Measurements from ENCODE around the gene KCNQ1.

KCNQ1 gene

DNA sequence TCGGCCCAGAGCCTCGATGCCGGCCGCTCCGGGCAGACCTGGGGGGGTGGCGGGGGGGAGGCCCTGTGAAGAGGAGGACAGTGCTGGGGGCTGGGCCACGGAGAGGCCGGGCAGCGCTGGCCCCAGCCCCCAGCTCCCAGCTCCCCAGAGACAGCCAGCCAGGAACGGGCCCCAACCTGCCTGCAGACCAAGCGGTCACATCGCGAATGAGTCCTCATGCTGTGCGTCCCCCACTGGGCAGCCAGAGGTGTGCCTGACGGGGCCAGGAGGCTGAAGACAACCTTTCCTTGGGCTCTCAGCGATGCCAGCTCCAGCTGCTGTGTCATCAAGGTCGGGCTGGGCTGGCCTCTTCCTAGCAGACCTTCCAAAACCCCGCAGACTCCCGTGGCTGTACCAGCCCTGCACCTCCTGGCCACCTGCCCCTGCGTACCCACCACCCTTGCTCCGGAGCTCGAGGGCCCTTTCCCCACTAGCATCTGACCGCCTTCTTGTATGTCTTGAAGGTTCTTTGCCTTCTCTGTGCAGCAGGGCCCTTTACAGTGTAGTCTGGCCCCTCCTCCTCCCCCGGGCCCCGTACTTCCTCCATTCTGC, 352.4 kb downstream of the KCNQ1 start:
- peak overlapping the region; percentile 36 for H3K4me2 ChIP-seq
- H3K27me3 ChIP-seq = no peaks in the 10 kb centered on the region; the same call in 1 of the 2 replicates
- no peak overlapping the region for H3K9ac ChIP-seq
- no peak overlapping the region for H3K4me3 ChIP-seq
- H3K4me1 ChIP-seq = peaks cover 87% of the 10 kb centered on the region
- H4K20me1 ChIP-seq = peaks cover 8% of the 10 kb centered on the region; the same call in 1 of the 2 replicates
- peaks cover 3% of the 10 kb centered on the region; the same call in 1 of the 2 replicates for H3K9me3 ChIP-seq
- no peak overlapping the region for H3K27ac ChIP-seq
- no peaks in the 10 kb centered on the region for H3K36me3 ChIP-seq
- TF ChIP-seq Cebpa-rat (IDR thresholded peaks at IDR 0.05) = no peak

DNA sequence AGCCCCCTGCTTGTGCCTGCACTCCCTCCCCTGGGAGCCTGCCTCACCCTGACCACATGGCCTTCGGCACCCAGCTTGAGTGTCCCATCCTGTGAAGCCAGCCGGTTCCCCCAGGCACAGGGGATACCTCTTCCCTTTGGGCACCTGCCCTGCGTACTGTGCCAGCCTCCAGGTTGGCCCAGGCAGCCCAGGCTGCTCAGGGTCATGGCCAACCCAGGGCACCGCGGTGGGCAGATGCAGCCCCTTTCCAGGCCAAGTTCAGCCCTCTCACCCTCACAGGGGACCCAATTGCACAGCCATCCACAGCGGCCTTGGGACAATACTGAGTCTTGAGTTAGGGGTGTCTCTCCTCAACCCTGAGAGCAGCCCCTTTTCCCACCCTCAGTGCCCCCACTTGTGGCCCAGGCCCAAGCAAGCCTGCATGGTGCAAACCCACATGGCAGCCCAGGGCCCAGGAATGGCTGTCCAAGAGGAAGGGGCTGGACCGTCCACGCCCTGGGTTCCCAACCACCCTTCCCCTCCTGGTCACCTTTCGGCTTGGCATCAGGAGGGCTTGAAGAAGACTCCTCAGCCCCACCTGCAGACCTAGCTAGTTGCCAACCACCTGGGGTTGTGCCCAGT, 353.0 kb downstream of the KCNQ1 start:
- Histone ChIP-seq H3K9me3 (peaks cover 3% of the 10 kb centered on the region; the same call in 1 of the 2 replicates), H3K4me3 (no peak overlapping the region), H3K27ac (no peak overlapping the region), H3K4me2 (peak overlapping the region; percentile 36), H3K36me3 (no peaks in the 10 kb centered on the region), H3K4me1 (peaks cover 89% of the 10 kb centered on the region), H3K27me3 (no peaks in the 10 kb centered on the region), H4K20me1 (peaks cover 9% of the 10 kb centered on the region; the same call in 1 of the 2 replicates), H3K9ac (no peak overlapping the region)
- TF ChIP-seq Cebpa-rat (IDR thresholded peaks at IDR 0.05) = no peak

GRCh38 chr11:2798951-2799761, 354.3 kb downstream of the KCNQ1 start:
- no peak for TF ChIP-seq Cebpa-rat (IDR thresholded peaks at IDR 0.05)
- H3K27ac ChIP-seq = no peak overlapping the region
- no peak overlapping the region for H3K4me2 ChIP-seq
- H3K4me1 ChIP-seq = peaks cover 89% of the 10 kb centered on the region
- H3K4me3 ChIP-seq = no peak overlapping the region
- H3K9ac ChIP-seq = no peak overlapping the region
- peaks cover 9% of the 10 kb centered on the region; the same call in 1 of the 2 replicates for H4K20me1 ChIP-seq
- H3K9me3 ChIP-seq = peaks cover 3% of the 10 kb centered on the region; the same call in 1 of the 2 replicates
- H3K27me3 ChIP-seq = no peaks in the 10 kb centered on the region
- no peaks in the 10 kb centered on the region for H3K36me3 ChIP-seq

GRCh38 chr11:2799881-2800654, 355.3 kb downstream of the KCNQ1 start:
- Histone ChIP-seq H3K27me3 (no peaks in the 10 kb centered on the region), H3K36me3 (no peaks in the 10 kb centered on the region), H3K9me3 (peaks cover 3% of the 10 kb centered on the region; the same call in 1 of the 2 replicates), H3K4me3 (no peak overlapping the region), H3K4me1 (peaks cover 89% of the 10 kb centered on the region), H3K27ac (peak overlapping the region; percentile 13; the same call in 1 of the 2 replicates), H4K20me1 (peaks cover 9% of the 10 kb centered on the region; the same call in 1 of the 2 replicates), H3K9ac (no peak overlapping the region), H3K4me2 (peak overlapping the region; percentile 98)
- no peak for TF ChIP-seq Cebpa-rat (IDR thresholded peaks at IDR 0.05)

GRCh38 chr11:2800655-2801531, 356.1 kb downstream of the KCNQ1 start:
- TF ChIP-seq Cebpa-rat (IDR thresholded peaks at IDR 0.05) = no peak
- H3K27ac ChIP-seq = peak overlapping the region; percentile 66; the same call in 1 of the 2 replicates
- H3K4me1 ChIP-seq = peaks cover 89% of the 10 kb centered on the region
- peak overlapping the region; percentile 98 for H3K4me2 ChIP-seq
- no peaks in the 10 kb centered on the region for H3K36me3 ChIP-seq
- H3K27me3 ChIP-seq = no peaks in the 10 kb centered on the region
- H3K4me3 ChIP-seq = no peak overlapping the region
- no peak overlapping the region for H3K9ac ChIP-seq
- peaks cover 9% of the 10 kb centered on the region; the same call in 1 of the 2 replicates for H4K20me1 ChIP-seq
- H3K9me3 ChIP-seq = peaks cover 3% of the 10 kb centered on the region; the same call in 1 of the 2 replicates

DNA sequence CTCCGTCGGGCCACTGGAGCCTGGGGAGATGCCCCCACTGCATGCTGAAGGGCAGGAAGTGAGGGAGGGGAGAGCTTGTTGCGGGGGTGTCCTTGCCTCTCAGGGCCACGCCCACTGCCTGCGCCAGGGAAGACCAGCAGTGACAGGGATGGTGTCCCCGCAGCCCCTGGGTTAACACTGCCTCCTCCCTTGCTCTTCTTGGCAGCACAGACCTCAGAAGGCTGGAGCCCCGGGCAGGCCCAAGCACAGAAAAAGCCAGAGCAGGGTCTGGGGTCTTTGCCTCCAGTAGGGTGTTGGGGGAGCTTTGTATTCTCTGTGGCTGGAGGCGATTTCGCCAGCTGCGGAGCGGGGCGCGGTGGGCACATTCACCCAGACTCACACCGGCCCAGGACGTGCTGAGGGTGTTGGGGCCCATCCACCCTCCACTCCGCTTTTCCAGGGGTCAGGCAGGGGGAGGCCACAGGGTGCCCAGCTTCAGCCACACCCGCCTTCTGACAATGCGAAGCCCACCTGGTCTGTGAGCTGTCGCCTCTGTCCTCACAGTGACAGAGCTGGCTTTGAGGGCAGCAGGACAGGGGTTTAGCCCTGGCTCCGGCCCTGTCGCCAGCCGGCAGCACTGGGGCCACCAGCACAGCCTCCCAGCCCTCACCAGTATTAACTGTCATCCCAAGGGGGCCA, 357.0 kb downstream of the KCNQ1 start:
- H3K27me3 ChIP-seq = no peaks in the 10 kb centered on the region
- H3K4me3 ChIP-seq = peak overlapping the region; percentile 39; the same call in 1 of the 2 replicates
- no peak for TF ChIP-seq Cebpa-rat (IDR thresholded peaks at IDR 0.05)
- H3K27ac ChIP-seq = peak overlapping the region; percentile 66
- no peaks in the 10 kb centered on the region for H3K36me3 ChIP-seq
- peak overlapping the region; percentile 98 for H3K4me2 ChIP-seq
- H3K4me1 ChIP-seq = peaks cover 89% of the 10 kb centered on the region
- peaks cover 3% of the 10 kb centered on the region; the same call in 1 of the 2 replicates for H3K9me3 ChIP-seq
- peaks cover 9% of the 10 kb centered on the region; the same call in 1 of the 2 replicates for H4K20me1 ChIP-seq
- peak overlapping the region; percentile 46 for H3K9ac ChIP-seq

DNA sequence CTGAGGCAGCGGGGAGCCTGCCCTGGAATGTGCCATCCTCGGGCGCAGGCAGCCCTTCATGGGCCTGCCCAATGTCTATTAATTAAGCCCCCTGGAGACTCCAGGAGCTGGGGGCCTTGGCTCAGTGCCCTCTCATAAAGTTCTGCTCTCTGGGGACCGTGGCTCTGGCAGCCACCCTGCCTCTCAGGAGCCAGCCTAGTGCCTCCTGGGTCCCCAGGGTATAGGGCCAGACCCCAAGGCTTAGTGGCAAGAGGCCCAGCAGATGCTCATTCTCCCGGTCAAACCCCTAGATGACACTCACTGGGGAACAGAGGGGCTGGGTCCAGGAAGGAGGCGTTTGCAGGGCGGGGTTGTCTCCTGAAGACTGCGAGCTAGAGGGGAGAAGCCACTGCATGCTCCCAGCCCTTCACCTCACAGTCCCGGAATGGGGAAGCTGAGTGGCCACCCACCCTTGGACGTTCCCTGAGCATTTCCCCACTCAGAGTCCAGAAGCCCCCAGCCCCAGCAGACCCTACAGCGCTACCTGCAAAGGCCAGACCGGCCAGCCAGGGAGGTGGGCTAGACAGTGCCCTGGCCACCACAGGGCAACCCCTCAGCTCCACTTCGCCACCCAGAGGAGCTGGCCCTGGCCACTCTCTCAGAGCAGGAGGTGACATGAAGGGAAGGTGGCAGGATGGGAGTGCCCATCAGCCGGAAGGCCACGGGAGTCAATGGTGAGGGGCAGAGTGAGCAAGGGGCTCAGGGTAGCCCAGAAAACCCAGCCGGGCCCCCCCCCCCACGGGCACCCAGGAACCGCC, 357.8 kb downstream of the KCNQ1 start:
- peaks cover 3% of the 10 kb centered on the region; the same call in 1 of the 2 replicates for H3K9me3 ChIP-seq
- H3K27ac ChIP-seq = peak overlapping the region; percentile 66
- peak overlapping the region; percentile 62 for H3K9ac ChIP-seq
- H3K27me3 ChIP-seq = no peaks in the 10 kb centered on the region
- peaks cover 88% of the 10 kb centered on the region for H3K4me1 ChIP-seq
- no peak for TF ChIP-seq Cebpa-rat (IDR thresholded peaks at IDR 0.05)
- peaks cover 9% of the 10 kb centered on the region; the same call in 1 of the 2 replicates for H4K20me1 ChIP-seq
- no peaks in the 10 kb centered on the region for H3K36me3 ChIP-seq
- peak overlapping the region; percentile 39 for H3K4me3 ChIP-seq
- H3K4me2 ChIP-seq = peak overlapping the region; percentile 98

Data from BLaER1 (cell line).